ENCODE measurements around the gene ANKRD9. TPM values are rescaled to one million over a fixed set of nuclear protein-coding genes. Genes with fewer than 3 reads are reported as not detected.

ANKRD9 gene
- total RNA-seq, 1 experiment from 2014 or later, result 23.7 TPM

DNA sequence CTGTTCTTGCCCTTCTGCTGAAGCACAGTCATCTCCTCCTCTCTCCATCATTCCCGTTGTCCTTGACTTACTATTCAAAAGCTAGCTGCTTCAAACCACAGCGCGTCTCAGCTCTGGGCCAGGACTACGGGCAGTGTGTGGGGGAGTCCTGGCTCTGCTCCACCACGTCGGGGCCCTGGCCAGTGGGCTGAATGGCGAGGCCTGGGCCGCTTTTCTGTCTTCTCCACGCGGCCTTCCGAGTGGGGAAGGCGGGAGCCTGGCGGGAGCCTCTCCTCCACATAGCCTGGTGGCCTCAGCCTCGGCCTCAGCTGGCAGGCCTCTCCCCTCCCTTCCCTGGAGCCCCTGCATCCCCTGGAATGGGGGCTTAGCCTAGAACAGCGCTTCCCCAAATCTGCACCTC lies 16.5 kb downstream of the ANKRD9 start:
- intact Hi-C loops (cut with micrococcal nuclease; ENCODE audit: unreplicated experiment), result no loop called here
- ChIA-PET POLR2A (no interaction called here), CTCF (no interaction called here)
- Histone ChIP-seq H3K27me3 (ENCODE audit: control insufficient read depth, insufficient read depth, low read length) (no peaks in the 10 kb centered on the region), H3K4me1 (ENCODE audit: control insufficient read depth, insufficient read depth, low read length) (no peaks in the 10 kb centered on the region), H3K9me3 (ENCODE audit: control insufficient read depth, insufficient read depth, low read depth, low read length) (no peaks in the 10 kb centered on the region), H3K4me3 (ENCODE audit: low read depth in 2 of 2, low read length in 2 of 2) (no peak overlapping the region), H3K27ac (ENCODE audit: low read length) (no peak overlapping the region), H3K36me3 (ENCODE audit: control insufficient read depth, insufficient read depth, low read length) (no peaks in the 10 kb centered on the region)
- in situ Hi-C loops (cut with HindIII; ENCODE audit: low pct_unique_long_range_greater_than_20kb, low sequenced_read_pairs), result no loop called here
- no TSS peak for BruUV-seq (replicated peaks)
- TF ChIP-seq, protein P1, sequence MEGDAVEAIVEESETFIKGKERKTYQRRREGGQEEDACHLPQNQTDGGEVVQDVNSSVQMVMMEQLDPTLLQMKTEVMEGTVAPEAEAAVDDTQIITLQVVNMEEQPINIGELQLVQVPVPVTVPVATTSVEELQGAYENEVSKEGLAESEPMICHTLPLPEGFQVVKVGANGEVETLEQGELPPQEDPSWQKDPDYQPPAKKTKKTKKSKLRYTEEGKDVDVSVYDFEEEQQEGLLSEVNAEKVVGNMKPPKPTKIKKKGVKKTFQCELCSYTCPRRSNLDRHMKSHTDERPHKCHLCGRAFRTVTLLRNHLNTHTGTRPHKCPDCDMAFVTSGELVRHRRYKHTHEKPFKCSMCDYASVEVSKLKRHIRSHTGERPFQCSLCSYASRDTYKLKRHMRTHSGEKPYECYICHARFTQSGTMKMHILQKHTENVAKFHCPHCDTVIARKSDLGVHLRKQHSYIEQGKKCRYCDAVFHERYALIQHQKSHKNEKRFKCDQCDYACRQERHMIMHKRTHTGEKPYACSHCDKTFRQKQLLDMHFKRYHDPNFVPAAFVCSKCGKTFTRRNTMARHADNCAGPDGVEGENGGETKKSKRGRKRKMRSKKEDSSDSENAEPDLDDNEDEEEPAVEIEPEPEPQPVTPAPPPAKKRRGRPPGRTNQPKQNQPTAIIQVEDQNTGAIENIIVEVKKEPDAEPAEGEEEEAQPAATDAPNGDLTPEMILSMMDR (IDR thresholded peaks at IDR 0.05), result no peak
- TF ChIP-seq, protein P2, sequence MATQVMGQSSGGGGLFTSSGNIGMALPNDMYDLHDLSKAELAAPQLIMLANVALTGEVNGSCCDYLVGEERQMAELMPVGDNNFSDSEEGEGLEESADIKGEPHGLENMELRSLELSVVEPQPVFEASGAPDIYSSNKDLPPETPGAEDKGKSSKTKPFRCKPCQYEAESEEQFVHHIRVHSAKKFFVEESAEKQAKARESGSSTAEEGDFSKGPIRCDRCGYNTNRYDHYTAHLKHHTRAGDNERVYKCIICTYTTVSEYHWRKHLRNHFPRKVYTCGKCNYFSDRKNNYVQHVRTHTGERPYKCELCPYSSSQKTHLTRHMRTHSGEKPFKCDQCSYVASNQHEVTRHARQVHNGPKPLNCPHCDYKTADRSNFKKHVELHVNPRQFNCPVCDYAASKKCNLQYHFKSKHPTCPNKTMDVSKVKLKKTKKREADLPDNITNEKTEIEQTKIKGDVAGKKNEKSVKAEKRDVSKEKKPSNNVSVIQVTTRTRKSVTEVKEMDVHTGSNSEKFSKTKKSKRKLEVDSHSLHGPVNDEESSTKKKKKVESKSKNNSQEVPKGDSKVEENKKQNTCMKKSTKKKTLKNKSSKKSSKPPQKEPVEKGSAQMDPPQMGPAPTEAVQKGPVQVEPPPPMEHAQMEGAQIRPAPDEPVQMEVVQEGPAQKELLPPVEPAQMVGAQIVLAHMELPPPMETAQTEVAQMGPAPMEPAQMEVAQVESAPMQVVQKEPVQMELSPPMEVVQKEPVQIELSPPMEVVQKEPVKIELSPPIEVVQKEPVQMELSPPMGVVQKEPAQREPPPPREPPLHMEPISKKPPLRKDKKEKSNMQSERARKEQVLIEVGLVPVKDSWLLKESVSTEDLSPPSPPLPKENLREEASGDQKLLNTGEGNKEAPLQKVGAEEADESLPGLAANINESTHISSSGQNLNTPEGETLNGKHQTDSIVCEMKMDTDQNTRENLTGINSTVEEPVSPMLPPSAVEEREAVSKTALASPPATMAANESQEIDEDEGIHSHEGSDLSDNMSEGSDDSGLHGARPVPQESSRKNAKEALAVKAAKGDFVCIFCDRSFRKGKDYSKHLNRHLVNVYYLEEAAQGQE (IDR thresholded peaks at IDR 0.05; ENCODE audit: insufficient read depth in 1 of 2, low read depth in 2 of 2, low read length in 1 of 2), result no peak
- no peak for TF ChIP-seq TCF7L2 (IDR thresholded peaks at IDR 0.05; ENCODE audit: low read depth, low read length)
- no peak for TF ChIP-seq POLR2AphosphoS5 (IDR thresholded peaks at IDR 0.05; ENCODE audit: low read depth, low read length)
- no peak for TF ChIP-seq SIN3A (IDR thresholded peaks at IDR 0.05; ENCODE audit: borderline replicate concordance, insufficient read depth, low read depth, low read length)
- ATAC-seq, result no peak
- DNase-seq (ENCODE audit: low read depth, low spot score), result no peak

DNA sequence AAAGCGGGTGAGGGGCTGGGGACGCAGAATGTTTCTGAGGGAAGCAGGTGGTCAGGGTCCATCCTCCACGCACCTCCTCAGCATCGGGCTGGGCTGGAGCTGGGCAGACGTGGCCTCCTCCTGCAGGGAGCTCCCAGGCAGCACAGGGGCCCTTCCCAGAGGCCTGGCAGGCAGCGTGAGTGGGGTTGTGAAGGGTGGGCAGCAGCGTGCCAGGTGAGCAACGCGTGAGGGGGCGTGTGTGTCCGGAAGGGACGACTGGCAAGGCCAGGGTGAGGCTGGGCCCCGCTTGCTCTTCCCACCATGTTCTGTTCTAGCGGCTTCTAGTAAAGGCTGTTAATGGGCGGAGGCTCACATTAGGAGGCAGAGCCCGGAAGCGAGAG lies 17.1 kb downstream of the ANKRD9 start:
- Histone ChIP-seq H3K4me1 (ENCODE audit: control insufficient read depth, insufficient read depth, low read length) (no peaks in the 10 kb centered on the region), H3K4me3 (ENCODE audit: low read depth in 2 of 2, low read length in 2 of 2) (no peak overlapping the region), H3K9me3 (ENCODE audit: control insufficient read depth, insufficient read depth, low read depth, low read length) (no peaks in the 10 kb centered on the region), H3K27ac (ENCODE audit: low read length) (no peak overlapping the region), H3K36me3 (ENCODE audit: control insufficient read depth, insufficient read depth, low read length) (no peaks in the 10 kb centered on the region), H3K27me3 (ENCODE audit: control insufficient read depth, insufficient read depth, low read length) (no peaks in the 10 kb centered on the region)
- TF ChIP-seq TCF7L2 (IDR thresholded peaks at IDR 0.05; ENCODE audit: low read depth, low read length) (no peak), POLR2AphosphoS5 (IDR thresholded peaks at IDR 0.05; ENCODE audit: low read depth, low read length) (no peak), SIN3A (IDR thresholded peaks at IDR 0.05; ENCODE audit: borderline replicate concordance, insufficient read depth, low read depth, low read length) (no peak)
- TF ChIP-seq, protein P1 (IDR thresholded peaks at IDR 0.05), result no peak
- TF ChIP-seq, protein P2 (IDR thresholded peaks at IDR 0.05; ENCODE audit: insufficient read depth in 1 of 2, low read depth in 2 of 2, low read length in 1 of 2), result no peak
- no peak for DNase-seq (ENCODE audit: low read depth, low spot score)
- no TSS peak for BruUV-seq (replicated peaks)
- intact Hi-C loops (cut with micrococcal nuclease; ENCODE audit: unreplicated experiment) (no loop called here), in situ Hi-C loops (cut with HindIII; ENCODE audit: low pct_unique_long_range_greater_than_20kb, low sequenced_read_pairs) (no loop called here)
- CTCF ChIA-PET, result no interaction called here
- ATAC-seq, result no peak
- POLR2A ChIA-PET, result no interaction called here
